Activated B cell treated with CpG ODN at 0.5 μM for 24 hours (primary cell): ENCODE data around the gene ATP11A. TPM values are rescaled to one million over a fixed set of nuclear protein-coding genes. Genes with fewer than 3 reads are reported as not detected.

ENCODE experiments used
- ATAC-seq: fragments of 200-7000 bp; cut with Tn5 transposase; one replicate; pipeline ENCODE4 v1.10.0; 2021; ENCODE audit warnings: low read depth, mild to moderate bottlenecking, moderate library complexity
- CTCF ChIA-PET: fragments of 350-600 bp; sonication (Branson Sonifier 250); formaldehyde crosslinking; loops from one replicate; lab custom pipeline; 2021; ENCODE audit warnings: antibody characterized with exemption; lab: Charles Lee
- POLR2A ChIA-PET: fragments of 350-600 bp; sonication (Branson Sonifier 250); formaldehyde crosslinking; loops from one replicate; lab custom pipeline; 2021; ENCODE audit warnings: antibody characterized with exemption; lab: Charles Lee
- DNase-seq: peaks from one replicate; pipeline ENCODE4 v3.0.0; 2022
- H3K27ac Mint-ChIP-seq: one replicate; pipeline ENCODE4 v1.8.0; 2020; ENCODE audit warnings: mixed read lengths
- H3K27me3 Mint-ChIP-seq: one replicate; pipeline ENCODE4 v1.8.0; 2021; ENCODE audit warnings: mixed read lengths
- H3K36me3 Mint-ChIP-seq: one replicate; pipeline ENCODE4 v1.8.0; 2021; ENCODE audit warnings: low read depth, mixed read lengths
- H3K4me1 Mint-ChIP-seq: one replicate; pipeline ENCODE4 v1.8.0; 2021; ENCODE audit warnings: mixed read lengths
- H3K4me3 Mint-ChIP-seq: one replicate; pipeline ENCODE4 v1.8.0; 2020; ENCODE audit warnings: mild to moderate bottlenecking, mixed read lengths
- H3K9me3 Mint-ChIP-seq: one replicate; pipeline ENCODE4 v1.8.0; 2020; ENCODE audit warnings: mixed read lengths
- CTCF ChIP-seq: fragments of 200-600 bp; IDR thresholded peaks from one replicate; pipeline ENCODE4 v1.8.0; 2022; ENCODE audit warnings: antibody characterized with exemption, mild to moderate bottlenecking
- intact Hi-C: fragments of 100-400 bp; cut with micrococcal nuclease; formaldehyde crosslinking; loops from one replicate; pipeline ENCODE4 v1.15.1; 2024
- total RNA-seq: library from RNA; stranded (reverse); gene quantifications from 2 replicates; pipeline ENCODE4 v1.2.3, GENCODE V29; 2022

ATP11A gene
- total RNA-seq, 1 donor from 2014 or later: 49.6 TPM

GRCh38 chr13:112776971-112777370, 87.1 kb downstream of the ATP11A start:
- no peaks in the 10 kb centered on the region for H3K4me1 Mint-ChIP-seq
- intact Hi-C loops: no loop called here
- no peaks in the 10 kb centered on the region for H3K9me3 Mint-ChIP-seq
- no peak for ATAC-seq
- DNase-seq: no peak
- peaks cover 2% of the 10 kb centered on the region for H3K36me3 Mint-ChIP-seq
- no peak overlapping the region for H3K4me3 Mint-ChIP-seq
- ChIA-PET POLR2A (no interaction called here), CTCF (no interaction called here)
- TF ChIP-seq CTCF: no peak
- H3K27ac Mint-ChIP-seq: no peak overlapping the region
- no peaks in the 10 kb centered on the region for H3K27me3 Mint-ChIP-seq

- peaks cover 4% of the 10 kb centered on the region for H3K36me3 Mint-ChIP-seq
- no peaks in the 10 kb centered on the region for H3K4me1 Mint-ChIP-seq
- no peaks in the 10 kb centered on the region for H3K9me3 Mint-ChIP-seq
- H3K27me3 Mint-ChIP-seq: no peaks in the 10 kb centered on the region
- H3K27ac Mint-ChIP-seq: no peak overlapping the region
- TF ChIP-seq CTCF: no peak
- intact Hi-C loops: no loop called here
- no peak overlapping the region for H3K4me3 Mint-ChIP-seq
- ChIA-PET CTCF (no interaction called here), POLR2A (no interaction called here)
- ATAC-seq: no peak
- DNase-seq: no peak
These were observed 88.0 kb downstream of the ATP11A start for GRCh38 chr13:112777637-112778406.

- Mint-ChIP-seq H3K27ac (no peak overlapping the region), H3K36me3 (peaks cover 8% of the 10 kb centered on the region), H3K4me3 (no peak overlapping the region), H3K9me3 (no peaks in the 10 kb centered on the region), H3K4me1 (no peaks in the 10 kb centered on the region), H3K27me3 (no peaks in the 10 kb centered on the region)
- DNase-seq: no peak
- POLR2A ChIA-PET: no interaction called here
- ATAC-seq: no peak
- no peak for TF ChIP-seq CTCF
- intact Hi-C loops: no loop called here
- CTCF ChIA-PET: no interaction called here
These were observed 90.2 kb downstream of the ATP11A start for GRCh38 chr13:112779856-112780604.

- CTCF ChIA-PET: no interaction called here
These were observed 91.4 kb downstream of the ATP11A start for GRCh38 chr13:112781287-112781686.

More at GRCh38 chr13:112781287-112781686, 91.4 kb downstream of the ATP11A start:
- no peak for DNase-seq
- ATAC-seq: no peak
- Mint-ChIP-seq H3K4me1 (no peaks in the 10 kb centered on the region), H3K4me3 (no peak overlapping the region), H3K36me3 (peaks cover 14% of the 10 kb centered on the region), H3K9me3 (no peaks in the 10 kb centered on the region), H3K27ac (no peak overlapping the region), H3K27me3 (no peaks in the 10 kb centered on the region)
- POLR2A ChIA-PET: no interaction called here
- TF ChIP-seq CTCF: no peak
- intact Hi-C loops: no loop called here
